ENCODE measurements around the gene ARHGAP10. TPM values are rescaled to one million over a fixed set of nuclear protein-coding genes. Genes with fewer than 3 reads are reported as not detected.

ARHGAP10 gene
- total RNA-seq, 2 experiments from 2014 or later = 0.11 TPM; not detected in 1

GRCh38 chr4:147913137-147913536, 181.2 kb downstream of the ARHGAP10 start:
- POLR2A ChIA-PET = interaction anchor here (1.0 kb wide), 1 partner anchor 1380 kb away, joined by 3 read pairs; no protein-coding TSS in a partner anchor
- intact Hi-C loops (cut with micrococcal nuclease; ENCODE audit: unreplicated experiment) = no loop called here
- Histone ChIP-seq H3K36me3 (ENCODE audit: insufficient read depth, low read length) (no peaks in the 10 kb centered on the region), H2AFZ (ENCODE audit: low read length) (no peak overlapping the region), H3K27ac (ENCODE audit: low read depth, low read length, poor library complexity, severe bottlenecking) (no peak overlapping the region), H3K4me3 (ENCODE audit: low read depth, low read length, poor library complexity, severe bottlenecking) (no peak overlapping the region), H3K79me2 (ENCODE audit: insufficient read depth, low read depth, low read length) (no peaks in the 10 kb centered on the region), H3K4me1 (ENCODE audit: insufficient read depth, low read length, poor library complexity, severe bottlenecking) (no peaks in the 10 kb centered on the region), H3K9me2 (ENCODE audit: insufficient read depth, low read length) (no peaks in the 10 kb centered on the region), H3K4me2 (ENCODE audit: low read length) (no peak overlapping the region), H4K20me1 (ENCODE audit: insufficient read depth, low read length) (no peaks in the 10 kb centered on the region), H3K9me3 (ENCODE audit: low read length) (no peaks in the 10 kb centered on the region)
- TF ChIP-seq EZH2phosphoT487 (IDR thresholded peaks at IDR 0.05; ENCODE audit: borderline replicate concordance, low read depth, low read length) (no peak), CTCF (conservative IDR thresholded peaks at IDR 0.05; ENCODE audit: low read length) (no peak)
- no peak for DNase-seq (ENCODE audit: low spot score)
- CTCF ChIA-PET (ENCODE audit: unreplicated experiment) = no interaction called here
- BruUV-seq (replicated peaks) = no TSS peak

- Histone ChIP-seq H3K4me3 (ENCODE audit: low read depth, low read length, poor library complexity, severe bottlenecking) (no peak overlapping the region), H3K4me1 (ENCODE audit: insufficient read depth, low read length, poor library complexity, severe bottlenecking) (no peaks in the 10 kb centered on the region), H3K36me3 (ENCODE audit: insufficient read depth, low read length) (no peaks in the 10 kb centered on the region), H3K27ac (ENCODE audit: low read depth, low read length, poor library complexity, severe bottlenecking) (no peak overlapping the region), H3K79me2 (ENCODE audit: insufficient read depth, low read depth, low read length) (no peaks in the 10 kb centered on the region), H3K4me2 (ENCODE audit: low read length) (no peak overlapping the region), H2AFZ (ENCODE audit: low read length) (no peak overlapping the region), H3K9me2 (ENCODE audit: insufficient read depth, low read length) (no peaks in the 10 kb centered on the region), H4K20me1 (ENCODE audit: insufficient read depth, low read length) (no peaks in the 10 kb centered on the region), H3K9me3 (ENCODE audit: low read length) (no peaks in the 10 kb centered on the region)
- no TSS peak for BruUV-seq (replicated peaks)
- DNase-seq (ENCODE audit: low spot score) = no peak
- TF ChIP-seq EZH2phosphoT487 (IDR thresholded peaks at IDR 0.05; ENCODE audit: borderline replicate concordance, low read depth, low read length) = no peak
- no peak for TF ChIP-seq CTCF (conservative IDR thresholded peaks at IDR 0.05; ENCODE audit: low read length)
- POLR2A ChIA-PET = interaction anchor here (1.2 kb wide), 1 partner anchor 12 kb away, joined by 5 read pairs; no protein-coding TSS in a partner anchor
- CTCF ChIA-PET (ENCODE audit: unreplicated experiment) = no interaction called here
- intact Hi-C loops (cut with micrococcal nuclease; ENCODE audit: unreplicated experiment) = no loop called here
Observed at GRCh38 chr4:147916351-147916750, 184.5 kb downstream of the ARHGAP10 start.

- Histone ChIP-seq H3K4me2 (ENCODE audit: low read length) (no peak overlapping the region), H2AFZ (ENCODE audit: low read length) (no peak overlapping the region), H3K9me2 (ENCODE audit: insufficient read depth, low read length) (no peaks in the 10 kb centered on the region), H3K4me1 (ENCODE audit: insufficient read depth, low read length, poor library complexity, severe bottlenecking) (no peaks in the 10 kb centered on the region), H3K27ac (ENCODE audit: low read depth, low read length, poor library complexity, severe bottlenecking) (no peak overlapping the region), H3K79me2 (ENCODE audit: insufficient read depth, low read depth, low read length) (no peaks in the 10 kb centered on the region), H3K36me3 (ENCODE audit: insufficient read depth, low read length) (no peaks in the 10 kb centered on the region), H3K4me3 (ENCODE audit: low read depth, low read length, poor library complexity, severe bottlenecking) (no peak overlapping the region), H3K9me3 (ENCODE audit: low read length) (no peaks in the 10 kb centered on the region), H4K20me1 (ENCODE audit: insufficient read depth, low read length) (no peaks in the 10 kb centered on the region)
- no TSS peak for BruUV-seq (replicated peaks)
- no peak for DNase-seq (ENCODE audit: low spot score)
- ChIA-PET POLR2A (interaction anchor here (0.6 kb wide), 1 partner anchor 392 kb away, joined by 4 read pairs; no protein-coding TSS in a partner anchor), CTCF (ENCODE audit: unreplicated experiment) (no interaction called here)
- intact Hi-C loops (cut with micrococcal nuclease; ENCODE audit: unreplicated experiment) = no loop called here
- TF ChIP-seq CTCF (conservative IDR thresholded peaks at IDR 0.05; ENCODE audit: low read length) (no peak), EZH2phosphoT487 (IDR thresholded peaks at IDR 0.05; ENCODE audit: borderline replicate concordance, low read depth, low read length) (no peak)
Observed at GRCh38 chr4:147923381-147923780, 191.5 kb downstream of the ARHGAP10 start.
